Activated naive CD4-positive, alpha-beta T cell treated with anti-CD3 and anti-CD28 coated beads, Interleukin-2, amount 10 ng/mL, durations not matched to agents 7 days and 5 days (primary cell): Measurements from ENCODE around the gene CORO1C.

Experiments
- CTCF ChIA-PET: fragments of 350-600 bp; sonication (Branson Sonifier 250); formaldehyde crosslinking; loops from one replicate; lab custom pipeline; 2021; ENCODE audit warnings: antibody characterized with exemption; lab: Charles Lee
- DNase-seq: peaks from one replicate; pipeline ENCODE4 v3.0.0-alpha.2; 2020
- H3K27ac Mint-ChIP-seq: one replicate; pipeline ENCODE4 v1.8.0; 2021; ENCODE audit warnings: mild to moderate bottlenecking, moderate library complexity, mixed read lengths
- H3K27me3 Mint-ChIP-seq: one replicate; pipeline ENCODE4 v1.8.0; 2021; ENCODE audit warnings: mild to moderate bottlenecking, mixed read lengths
- H3K36me3 Mint-ChIP-seq: one replicate; pipeline ENCODE4 v1.8.0; 2021; ENCODE audit warnings: mixed read lengths
- H3K4me1 Mint-ChIP-seq: one replicate; pipeline ENCODE4 v1.8.0; 2021; ENCODE audit warnings: mixed read lengths
- H3K4me3 Mint-ChIP-seq: one replicate; pipeline ENCODE4 v1.8.0; 2021; ENCODE audit warnings: mild to moderate bottlenecking, moderate library complexity, mixed read lengths
- H3K9me3 Mint-ChIP-seq: one replicate; pipeline ENCODE4 v1.8.0; 2021; ENCODE audit warnings: mixed read lengths

The CORO1C gene

GRCh38 chr12:108727161-108727560, 4.2 kb downstream of the CORO1C start:
- no peak overlapping the region for H3K27ac Mint-ChIP-seq
- CTCF ChIA-PET = no interaction called here
- H3K4me1 Mint-ChIP-seq = peaks cover 39% of the 10 kb centered on the region

GRCh38 chr12:108724890-108725151, 6.5 kb downstream of the CORO1C start:
- Mint-ChIP-seq H3K4me3 (no peak overlapping the region), H3K36me3 (no peaks in the 10 kb centered on the region), H3K9me3 (no peaks in the 10 kb centered on the region), H3K27me3 (no peaks in the 10 kb centered on the region), H3K27ac (no peak overlapping the region), H3K4me1 (peaks cover 27% of the 10 kb centered on the region)
- CTCF ChIA-PET = interaction anchor here (0.6 kb wide), 1 partner anchor 60 kb away, joined by 3 read pairs; no protein-coding TSS in a partner anchor
- no peak for DNase-seq

More at GRCh38 chr12:108727161-108727560, 4.2 kb downstream of the CORO1C start:
- H3K36me3 Mint-ChIP-seq = no peaks in the 10 kb centered on the region
- H3K27me3 Mint-ChIP-seq = peaks cover 12% of the 10 kb centered on the region
- DNase-seq = no peak
- H3K9me3 Mint-ChIP-seq = no peaks in the 10 kb centered on the region
- no peak overlapping the region for H3K4me3 Mint-ChIP-seq

- H3K27ac Mint-ChIP-seq = no peak overlapping the region
- H3K9me3 Mint-ChIP-seq = no peaks in the 10 kb centered on the region
- no peak for DNase-seq
- H3K4me1 Mint-ChIP-seq = peaks cover 22% of the 10 kb centered on the region
- no peaks in the 10 kb centered on the region for H3K36me3 Mint-ChIP-seq
- CTCF ChIA-PET = interaction anchor here (0.6 kb wide), 1 partner anchor 60 kb away, joined by 3 read pairs; no protein-coding TSS in a partner anchor
- H3K27me3 Mint-ChIP-seq = no peaks in the 10 kb centered on the region
- no peak overlapping the region for H3K4me3 Mint-ChIP-seq
These were observed 7.0 kb downstream of the CORO1C start for GRCh38 chr12:108724054-108724889.

- CTCF ChIA-PET = no interaction called here
- Mint-ChIP-seq H3K36me3 (no peaks in the 10 kb centered on the region), H3K27ac (no peak overlapping the region), H3K27me3 (no peaks in the 10 kb centered on the region), H3K9me3 (no peaks in the 10 kb centered on the region), H3K4me3 (no peak overlapping the region), H3K4me1 (peaks cover 14% of the 10 kb centered on the region)
- DNase-seq = no peak
These were observed 8.1 kb downstream of the CORO1C start for GRCh38 chr12:108722992-108723766.

GRCh38 chr12:108722463-108722862, 8.9 kb downstream of the CORO1C start:
- Mint-ChIP-seq H3K4me3 (no peak overlapping the region), H3K4me1 (peaks cover 14% of the 10 kb centered on the region), H3K27me3 (no peaks in the 10 kb centered on the region), H3K27ac (no peak overlapping the region), H3K9me3 (no peaks in the 10 kb centered on the region), H3K36me3 (no peaks in the 10 kb centered on the region)
- CTCF ChIA-PET = no interaction called here
- no peak for DNase-seq

GRCh38 chr12:108721824-108722223, 9.5 kb downstream of the CORO1C start:
- Mint-ChIP-seq H3K27me3 (no peaks in the 10 kb centered on the region), H3K27ac (no peak overlapping the region), H3K9me3 (no peaks in the 10 kb centered on the region), H3K4me1 (peaks cover 14% of the 10 kb centered on the region), H3K36me3 (no peaks in the 10 kb centered on the region), H3K4me3 (no peak overlapping the region)
- DNase-seq = no peak
- CTCF ChIA-PET = no interaction called here

- H3K4me1 Mint-ChIP-seq = peaks cover 14% of the 10 kb centered on the region
- no peak for DNase-seq
- no peak overlapping the region for H3K4me3 Mint-ChIP-seq
- H3K27me3 Mint-ChIP-seq = no peaks in the 10 kb centered on the region
- H3K9me3 Mint-ChIP-seq = no peaks in the 10 kb centered on the region
- no peaks in the 10 kb centered on the region for H3K36me3 Mint-ChIP-seq
- CTCF ChIA-PET = interaction anchor here (1.0 kb wide), 1 partner anchor 158 kb away, joined by 3 read pairs; the partner anchor contains the start of gene ISCU
- H3K27ac Mint-ChIP-seq = no peak overlapping the region
These were observed 10.4 kb downstream of the CORO1C start for GRCh38 chr12:108720757-108721514.

GRCh38 chr12:108717243-108717642, 14.1 kb downstream of the CORO1C start:
- Mint-ChIP-seq H3K9me3 (no peaks in the 10 kb centered on the region), H3K36me3 (no peaks in the 10 kb centered on the region), H3K4me3 (no peak overlapping the region), H3K27ac (no peak overlapping the region), H3K27me3 (no peaks in the 10 kb centered on the region), H3K4me1 (no peaks in the 10 kb centered on the region)
- no peak for DNase-seq
- CTCF ChIA-PET = interaction anchor here (0.6 to 1.3 kb wide), 4 partner anchors 11 to 343 kb away, joined by 3 read pairs; no protein-coding TSS in a partner anchor

GRCh38 chr12:108714866-108715265, 16.5 kb downstream of the CORO1C start:
- CTCF ChIA-PET = interaction anchor here (1.0 kb wide), 1 partner anchor 15 kb away, joined by 3 read pairs; no protein-coding TSS in a partner anchor
- H3K27ac Mint-ChIP-seq = no peak overlapping the region
- no peaks in the 10 kb centered on the region for H3K36me3 Mint-ChIP-seq
- no peaks in the 10 kb centered on the region for H3K9me3 Mint-ChIP-seq
- no peaks in the 10 kb centered on the region for H3K27me3 Mint-ChIP-seq
- no peak for DNase-seq
- H3K4me1 Mint-ChIP-seq = peaks cover 2% of the 10 kb centered on the region
- H3K4me3 Mint-ChIP-seq = no peak overlapping the region

GRCh38 chr12:108713471-108713870, 17.8 kb downstream of the CORO1C start:
- Mint-ChIP-seq H3K27me3 (no peaks in the 10 kb centered on the region), H3K4me3 (no peak overlapping the region), H3K4me1 (peaks cover 2% of the 10 kb centered on the region), H3K36me3 (no peaks in the 10 kb centered on the region), H3K9me3 (no peaks in the 10 kb centered on the region), H3K27ac (no peak overlapping the region)
- DNase-seq = no peak
- CTCF ChIA-PET = no interaction called here

- peaks cover 2% of the 10 kb centered on the region for H3K4me1 Mint-ChIP-seq
These were observed 18.5 kb downstream of the CORO1C start for GRCh38 chr12:108712925-108713203.

GRCh38 chr12:108712165-108712924, 19.0 kb downstream of the CORO1C start:
- Mint-ChIP-seq H3K27me3 (no peaks in the 10 kb centered on the region), H3K9me3 (no peaks in the 10 kb centered on the region), H3K4me3 (no peak overlapping the region), H3K4me1 (peaks cover 2% of the 10 kb centered on the region), H3K36me3 (peaks cover 2% of the 10 kb centered on the region), H3K27ac (no peak overlapping the region)
- CTCF ChIA-PET = no interaction called here
- no peak for DNase-seq

More at GRCh38 chr12:108712925-108713203, 18.5 kb downstream of the CORO1C start:
- no peak for DNase-seq
- H3K4me3 Mint-ChIP-seq = no peak overlapping the region
- CTCF ChIA-PET = no interaction called here
- no peaks in the 10 kb centered on the region for H3K27me3 Mint-ChIP-seq
- no peaks in the 10 kb centered on the region for H3K9me3 Mint-ChIP-seq
- H3K27ac Mint-ChIP-seq = no peak overlapping the region
- H3K36me3 Mint-ChIP-seq = no peaks in the 10 kb centered on the region

- no peaks in the 10 kb centered on the region for H3K27me3 Mint-ChIP-seq
- no peak for DNase-seq
- H3K4me3 Mint-ChIP-seq = no peak overlapping the region
- no peaks in the 10 kb centered on the region for H3K9me3 Mint-ChIP-seq
- peaks cover 2% of the 10 kb centered on the region for H3K4me1 Mint-ChIP-seq
- peaks cover 2% of the 10 kb centered on the region for H3K36me3 Mint-ChIP-seq
- no peak overlapping the region for H3K27ac Mint-ChIP-seq
- CTCF ChIA-PET = no interaction called here
These were observed 19.7 kb downstream of the CORO1C start for GRCh38 chr12:108711489-108712164.
